HCT116 (cell line): ENCODE results near the gene ANKLE2. TPM values are rescaled to one million over a fixed set of nuclear protein-coding genes. Genes with fewer than 3 reads are reported as not detected.

Experiments used
- ATAC-seq: fragments of 200-7000 bp; cut with Tn5 transposase; 2 replicates; pipeline ENCODE4 v1.9.1; 2020; ENCODE audit warnings: mild to moderate bottlenecking, moderate library complexity
- BruUV-seq: library from RNA; stranded (reverse); fragments of 400-500 nt; replicated peaks from 2 replicates; lab custom pipeline; 2021; lab: Mats Ljungman, UMichigan
- CTCF ChIA-PET: fragments of 300-600 bp; sonication (Branson Sonifier 250); formaldehyde crosslinking; loops from one replicate; lab custom pipeline; 2021; ENCODE audit warnings: antibody characterized with exemption; lab: Charles Lee
- POLR2A ChIA-PET: fragments of 300-600, 350-600 bp; sonication (Branson Sonifier 250); formaldehyde crosslinking; loops from one replicate; lab custom pipeline; 2021; ENCODE audit warnings: antibody characterized with exemption; lab: Charles Lee
- RAD21 ChIA-PET, 2 experiments: fragments of 300-600 bp; sonication (Branson Sonifier 250); formaldehyde crosslinking; loops; one replicate each; lab custom pipeline; 2023; ENCODE audit warnings: low total read pairs in 2 of 2; ENCODE audit not compliant: uncharacterized antibody in 2 of 2, unreplicated experiment in 2 of 2, low non-redundant PET in 1 of 2; lab: Charles Lee
- DNase-seq: peaks from one replicate; pipeline ENCODE4 v3.0.0-alpha.2; 2010; ENCODE audit warnings: low read depth, low spot score
- H2AFZ ChIP-seq: fragments of 200-600 bp; shearing (Covaris generic), sonication (generic); 2 replicates; pipeline ENCODE4 v1.6.1; 2017; ENCODE audit warnings: low read depth, mixed run types, mixed read lengths, antibody characterized with exemption, low read length; ENCODE audit not compliant: poor library complexity, severe bottlenecking
- H3K27ac ChIP-seq: 2 replicates; pipeline ENCODE4 v1.5.1; 2012; ENCODE audit warnings: low read depth, low read length
- H3K27me3 ChIP-seq: fragments of 200-600 bp; sonication (generic); 2 replicates; pipeline ENCODE4 v1.6.1; 2016; ENCODE audit warnings: mixed run types, low read length, mixed read lengths; ENCODE audit not compliant: insufficient read depth
- H3K36me3 ChIP-seq, 2 experiments: fragments of 200-500 bp in 1 of 2; fragments of 200-600 bp in 1 of 2; sonication (Bioruptor generic) in 1 of 2; sonication (generic) in 1 of 2; 2 replicates each; pipeline versions ENCODE4 v1.5.1 to v1.6.1; 2014 to 2016; ENCODE audit warnings: low read length in 2 of 2, inconsistent platforms in 1 of 2, mixed read lengths in 1 of 2, mixed run types in 1 of 2; ENCODE audit not compliant: insufficient read depth in 2 of 2, control insufficient read depth in 1 of 2
- H3K4me1 ChIP-seq, 2 experiments: fragments of 200-600 bp in 1 of 2; sonication (generic) in 1 of 2; 2 replicates each; pipeline versions ENCODE4 v1.5.1 to v1.6.1; 2012 to 2017; ENCODE audit warnings: low read length in 2 of 2, inconsistent platforms in 1 of 2, mild to moderate bottlenecking in 1 of 2, mixed read lengths in 1 of 2, mixed run types in 1 of 2, moderate library complexity in 1 of 2; ENCODE audit not compliant: insufficient read depth in 2 of 2, control insufficient read depth in 1 of 2
- H3K4me2 ChIP-seq: fragments of 200-600 bp; sonication (generic); 2 replicates; pipeline ENCODE4 v1.6.1; 2017; ENCODE audit warnings: mixed run types, low read length, mixed read lengths
- H3K4me3 ChIP-seq, 2 experiments: fragments of 200-600 bp in 1 of 2; sonication (generic) in 1 of 2; replicated peaks in 1 of 2; 2 replicates each; pipeline ENCODE4 v1.5.1; 2011 to 2016; ENCODE audit warnings: low read length in 2 of 2, control low read depth in 1 of 2, low read depth in 1 of 2, mild to moderate bottlenecking in 1 of 2, mixed read lengths in 1 of 2, mixed run types in 1 of 2
- H3K79me2 ChIP-seq: fragments of 200-600 bp; sonication (generic); 2 replicates; pipeline ENCODE4 v1.6.1; 2017; ENCODE audit warnings: mild to moderate bottlenecking, mixed run types, low read length, moderate library complexity, mixed read lengths; ENCODE audit not compliant: insufficient read depth
- H3K9ac ChIP-seq: fragments of 200-600 bp; sonication (generic); 2 replicates; pipeline ENCODE4 v1.6.1; 2016; ENCODE audit warnings: low read length, mixed read lengths
- H3K9me2 ChIP-seq: fragments of 200-600 bp; sonication (generic), shearing (Covaris generic); 2 replicates; pipeline ENCODE4 v1.6.1; 2017; ENCODE audit warnings: mixed run types, mild to moderate bottlenecking, moderate library complexity; ENCODE audit not compliant: insufficient read depth
- H3K9me3 ChIP-seq, 2 experiments: fragments of 200-500 bp in 1 of 2; fragments of 200-600 bp in 1 of 2; sonication (Bioruptor generic) in 1 of 2; sonication (generic) in 1 of 2; 2 replicates each; pipeline ENCODE4 v1.6.1; 2014 to 2017; ENCODE audit warnings: low read length in 2 of 2, mixed read lengths in 2 of 2, inconsistent platforms in 1 of 2, low read depth in 1 of 2, mild to moderate bottlenecking in 1 of 2, mixed run types in 1 of 2, moderate library complexity in 1 of 2; ENCODE audit not compliant: control insufficient read depth in 1 of 2, insufficient read depth in 1 of 2
- H4K20me1 ChIP-seq: fragments of 200-600 bp; sonication (generic), shearing (Covaris generic); 2 replicates; pipeline ENCODE4 v1.6.1; 2017; ENCODE audit warnings: mixed run types, mild to moderate bottlenecking, moderate library complexity; ENCODE audit not compliant: insufficient read depth
- ATF3 ChIP-seq: IDR thresholded peaks from 2 replicates; pipeline ENCODE4 v1.6.1; 2012
- CBX3 ChIP-seq: IDR thresholded peaks from 2 replicates; pipeline ENCODE4 v1.6.1; 2012; ENCODE audit warnings: low read depth
- CEBPB ChIP-seq: IDR thresholded peaks from 2 replicates; pipeline ENCODE4 v1.6.1; 2012; ENCODE audit warnings: low read depth
- CTCF ChIP-seq, 3 experiments: fragments of 200-600 bp in 1 of 3; sonication (generic) in 1 of 3; IDR thresholded peaks in 2 of 3; conservative IDR thresholded peaks in 1 of 3; 2 replicates each; pipeline ENCODE4 v1.5.1; 2012 to 2017; ENCODE audit warnings: low read depth in 2 of 3, low read length in 2 of 3, antibody characterized with exemption in 1 of 3, borderline replicate concordance in 1 of 3, control low read depth in 1 of 3, mild to moderate bottlenecking in 1 of 3, mixed read lengths in 1 of 3, mixed run types in 1 of 3, moderate library complexity in 1 of 3; ENCODE audit not compliant: insufficient read depth in 1 of 3
- EGR1 ChIP-seq: IDR thresholded peaks from 2 replicates; pipeline ENCODE4 v1.6.1; 2012; ENCODE audit warnings: low read depth
- ELF1 ChIP-seq: IDR thresholded peaks from 2 replicates; pipeline ENCODE4 v1.6.1; 2012; ENCODE audit warnings: low read depth, borderline replicate concordance
- EZH2 ChIP-seq: fragments of 200-600 bp; sonication (generic); IDR thresholded peaks from 2 replicates; pipeline ENCODE4 v1.6.1; 2017; ENCODE audit warnings: antibody characterized with exemption, mixed run types
- EZH2phosphoT487 ChIP-seq: fragments of 200-600 bp; IDR thresholded peaks from 2 replicates; pipeline ENCODE4 v1.6.1; 2018; ENCODE audit warnings: antibody characterized with exemption, borderline replicate concordance
- FOSL1 ChIP-seq: IDR thresholded peaks from 2 replicates; pipeline ENCODE4 v1.6.1; 2012; ENCODE audit warnings: low read depth
- JUND ChIP-seq: IDR thresholded peaks from 2 replicates; pipeline ENCODE4 v1.6.1; 2012
- MAX ChIP-seq: IDR thresholded peaks from 2 replicates; pipeline ENCODE4 v1.6.1; 2012
- POLR2A ChIP-seq: IDR thresholded peaks from 2 replicates; pipeline ENCODE4 v1.7.0; 2011; ENCODE audit warnings: borderline replicate concordance; ENCODE audit not compliant: insufficient read depth, insufficient read length; ENCODE audit errors: extremely low read depth
- POLR2AphosphoS5 ChIP-seq: IDR thresholded peaks from 2 replicates; pipeline ENCODE4 v1.6.1; 2011; ENCODE audit warnings: mild to moderate bottlenecking, low read depth, low read length, moderate library complexity
- RAD21 ChIP-seq: IDR thresholded peaks from 2 replicates; pipeline ENCODE4 v1.6.1; 2012; ENCODE audit warnings: low read depth, mild to moderate bottlenecking
- REST ChIP-seq: IDR thresholded peaks from 2 replicates; pipeline ENCODE4 v1.6.1; 2012; ENCODE audit warnings: low read depth
- SP1 ChIP-seq: IDR thresholded peaks from 2 replicates; pipeline ENCODE4 v1.6.1; 2012; ENCODE audit warnings: low read depth
- SRF ChIP-seq: IDR thresholded peaks from 2 replicates; pipeline ENCODE4 v1.6.1; 2012; ENCODE audit warnings: low read depth
- ZBTB33 ChIP-seq: IDR thresholded peaks from 2 replicates; pipeline ENCODE4 v1.6.1; 2011; ENCODE audit warnings: mild to moderate bottlenecking, low read length, moderate library complexity; ENCODE audit not compliant: insufficient replicate concordance; ENCODE audit errors: extremely low read depth
- ZFX ChIP-seq: fragments of 450-650 bp; IDR thresholded peaks from 2 replicates; pipeline ENCODE4 v1.6.1; 2017
- ZNF274 ChIP-seq: fragments of 200-500 bp; sonication (Bioruptor generic); IDR thresholded peaks from 2 replicates; pipeline ENCODE4 v1.6.1; 2014; ENCODE audit warnings: mild to moderate bottlenecking, low read depth, low read length, inconsistent platforms
- intact Hi-C: fragments of 100-400 bp; cut with micrococcal nuclease; formaldehyde crosslinking; loops from 2 replicates; pipeline ENCODE4 v1.10.0; 2022
- total RNA-seq: library from RNA; stranded (reverse); gene quantifications from one replicate; pipeline ENCODE4 v1.2.1, GENCODE V29; 2021; ENCODE audit not compliant: unreplicated experiment

ANKLE2 gene
- total RNA-seq, 1 experiment from 2014 or later, result 68.8 TPM

- ChIA-PET POLR2A (no interaction called here), CTCF (no interaction called here), RAD21 (no interaction called here)
- no TSS peak for BruUV-seq
- DNase-seq (no peak), ATAC-seq (peak; percentile 6; the same call in 1 of the 2 replicates)
- no peaks in the 10 kb centered on the region for H3K9me3 ChIP-seq
- no peaks in the 10 kb centered on the region for H3K4me1 ChIP-seq
- no peak overlapping the region for H3K9ac ChIP-seq
- peaks cover 21 to 25% of the 10 kb centered on the region in 2 experiments; a peak in 3 of 4 replicates for H3K36me3 ChIP-seq
- no peaks in the 10 kb centered on the region for H4K20me1 ChIP-seq
- H2AFZ ChIP-seq, result no peak overlapping the region
- H3K79me2 ChIP-seq, result peaks cover 45% of the 10 kb centered on the region
- no peak overlapping the region for H3K4me3 ChIP-seq
- intact Hi-C loops, result no loop called here
- H3K9me2 ChIP-seq, result no peaks in the 10 kb centered on the region
- TF ChIP-seq CBX3 (no peak), CEBPB (no peak), ZBTB33 (no peak), ELF1 (no peak), EZH2phosphoT487 (no peak), ZFX (no peak), ZNF274 (no peak), EGR1 (no peak), SP1 (no peak), REST (no peak), CTCF (IDR thresholded peaks at IDR 0.05 in 2 of 3, conservative IDR thresholded peaks at IDR 0.05 in 1 of 3; ENCODE audit: borderline replicate concordance in 1 of 3, insufficient read depth in 1 of 3, low read depth in 2 of 3, low read length in 2 of 3) (no peak), ATF3 (no peak), MAX (no peak), FOSL1 (no peak), SRF (no peak), POLR2A (no peak), JUND (no peak), EZH2 (no peak), POLR2AphosphoS5 (no peak), RAD21 (no peak)
- H3K27ac ChIP-seq, result no peak overlapping the region
- no peak overlapping the region for H3K4me2 ChIP-seq
- H3K27me3 ChIP-seq, result no peaks in the 10 kb centered on the region
Measured at GRCh38 chr12:132717531-132718387, 43.9 kb downstream of the ANKLE2 start.
